Tibial nerve (tissue), 4 donors: ENCODE measurements around the gene ZNF490. TPM values are rescaled to one million over a fixed set of nuclear protein-coding genes. Genes with fewer than 3 reads are reported as not detected.
"Not testable (repeated sequence)": the region's sequence is repeated elsewhere in the genome, so short reads cannot be mapped to it uniquely, and the experiment has no call there.

Experiments
- DNase-seq, 2 donors: peaks; one replicate each; pipeline ENCODE4 v3.0.0-alpha.2; 2019; ENCODE audit warnings: low spot score in 2 of 2
- H3K27ac ChIP-seq, 4 donors: fragments of 200-600 bp; sonication (generic) in 3 of 4; one replicate each; pipeline ENCODE4 v1.5.1; 2017 to 2019; ENCODE audit warnings: mild to moderate bottlenecking in 1 of 4
- H3K27me3 ChIP-seq, 2 donors: fragments of 200-600 bp; sonication (generic) in 1 of 2; one replicate each; pipeline versions ENCODE4 v1.5.1 to v1.6.0; 2017 to 2019
- H3K36me3 ChIP-seq, 3 donors: fragments of 200-600 bp; sonication (generic); one replicate each; pipeline ENCODE4 v1.5.1; 2018 to 2019
- H3K4me1 ChIP-seq, 4 donors: fragments of 200-600 bp; sonication (generic) in 3 of 4; one replicate each; pipeline ENCODE4 v1.5.1; 2017 to 2019
- H3K4me3 ChIP-seq, 4 donors: fragments of 200-600 bp; sonication (generic) in 3 of 4; one replicate each; pipeline ENCODE4 v1.5.1; 2017 to 2019; ENCODE audit warnings: mild to moderate bottlenecking in 1 of 4, moderate library complexity in 1 of 4
- H3K9me3 ChIP-seq, 4 donors: fragments of 200-600 bp; sonication (generic) in 3 of 4; one replicate each; pipeline ENCODE4 v1.5.1; 2017 to 2019
- CTCF ChIP-seq, 5 experiments: fragments of 200-600 bp in 3 of 5; fragments of 450-650 bp in 2 of 5; sonication (generic) in 3 of 5; IDR thresholded peaks; one replicate each; pipeline ENCODE4 v1.5.1; 2016 to 2019; ENCODE audit warnings: antibody characterized with exemption in 5 of 5, mild to moderate bottlenecking in 3 of 5, moderate library complexity in 2 of 5
- EP300 ChIP-seq, 2 donors: sonication (generic); formaldehyde crosslinking; IDR thresholded peaks; one replicate each; pipeline ENCODE4 v1.6.1; 2017; ENCODE audit warnings: antibody characterized with exemption in 2 of 2, mild to moderate bottlenecking in 1 of 2
- POLR2A ChIP-seq, 2 donors: fragments of 450-650 bp; IDR thresholded peaks; one replicate each; pipeline ENCODE4 v1.6.1; 2017; ENCODE audit warnings: antibody characterized with exemption in 2 of 2, mild to moderate bottlenecking in 2 of 2, moderate library complexity in 2 of 2
- whole genome bisulfite sequencing, 2 donors: methylation state at CpG; one replicate each; pipeline ENCODE4 v1.1.5; 2018; 5-methylcytosine and 5-hydroxymethylcytosine counted together
- total RNA-seq, 4 donors: library from RNA; depleted of rRNA; stranded (reverse); fragments of >200 nt; gene quantifications; one replicate each; pipeline ENCODE4 v1.1.0, GENCODE V29; 2016

Gene ZNF490
- total RNA-seq, 4 donors from 2014 or later: 3.1 to 6.7 (median 4.8) TPM

- no peak for DNase-seq
- Histone ChIP-seq H3K27me3 (no peaks in the 10 kb centered on the region), H3K36me3 (peaks cover 0 to 73% (median 25%) of the 10 kb centered on the region in 3 donors), H3K27ac (no peak overlapping the region), H3K9me3 (peaks cover 0 to 53% (median 13%) of the 10 kb centered on the region in 4 donors), H3K4me3 (no peak overlapping the region), H3K4me1 (no peaks in the 10 kb centered on the region)
- TF ChIP-seq POLR2A (IDR thresholded peaks at IDR 0.05) (no peak), EP300 (IDR thresholded peaks at IDR 0.05) (no peak), CTCF (IDR thresholded peaks at IDR 0.05) (no peak)
- WGBS, 2 donors: 93 to 97% methylated on average over 9 of the region's 9 CpGs
Observed at GRCh38 chr19:12581100-12581499, 29.5 kb downstream of the ZNF490 start.

GRCh38 chr19:12580180-12580694, 30.4 kb downstream of the ZNF490 start:
- WGBS, 2 donors: 94 to 97% methylated on average over 11 of the region's 11 CpGs
- TF ChIP-seq EP300 (IDR thresholded peaks at IDR 0.05) (no peak), POLR2A (IDR thresholded peaks at IDR 0.05) (no peak), CTCF (IDR thresholded peaks at IDR 0.05) (no peak)
- Histone ChIP-seq H3K27ac (no peak overlapping the region), H3K36me3 (peaks cover 0 to 80% (median 25%) of the 10 kb centered on the region in 3 donors), H3K4me3 (no peak overlapping the region), H3K4me1 (no peaks in the 10 kb centered on the region), H3K27me3 (no peaks in the 10 kb centered on the region), H3K9me3 (peaks cover 0 to 57% (median 13%) of the 10 kb centered on the region in 4 donors)
- no peak for DNase-seq

GRCh38 chr19:12578641-12579040, 32.0 kb downstream of the ZNF490 start:
- Histone ChIP-seq H3K4me1 (no peaks in the 10 kb centered on the region), H3K27ac (no peak overlapping the region), H3K36me3 (peaks cover 0 to 81% (median 25%) of the 10 kb centered on the region in 3 donors), H3K4me3 (no peak overlapping the region), H3K9me3 (peaks cover 0 to 59% (median 13%) of the 10 kb centered on the region in 4 donors), H3K27me3 (no peaks in the 10 kb centered on the region)
- no peak for DNase-seq
- WGBS, 2 donors: 90 to 96% methylated on average over 10 of the region's 10 CpGs
- TF ChIP-seq CTCF (IDR thresholded peaks at IDR 0.05) (no peak), EP300 (IDR thresholded peaks at IDR 0.05) (no peak), POLR2A (IDR thresholded peaks at IDR 0.05) (no peak)

GRCh38 chr19:12574036-12574435, 36.6 kb downstream of the ZNF490 start:
- Histone ChIP-seq H3K4me1 (no peaks in the 10 kb centered on the region), H3K27ac (no peak overlapping the region), H3K36me3 (peaks cover 0 to 36% (median 0%) of the 10 kb centered on the region in 3 donors), H3K27me3 (no peaks in the 10 kb centered on the region), H3K9me3 (peaks cover 0 to 26% (median 0%) of the 10 kb centered on the region in 4 donors), H3K4me3 (no peak overlapping the region)
- TF ChIP-seq EP300 (IDR thresholded peaks at IDR 0.05): no peak
- no peak for TF ChIP-seq CTCF (IDR thresholded peaks at IDR 0.05)
- TF ChIP-seq POLR2A (IDR thresholded peaks at IDR 0.05): no peak
- WGBS, 2 donors: 51 to 54% methylated on average over 7 of the region's 7 CpGs
- no peak for DNase-seq

- H3K9me3 ChIP-seq: no peaks in the 10 kb centered on the region
- no peaks in the 10 kb centered on the region for H3K36me3 ChIP-seq
- no peak overlapping the region for H3K4me3 ChIP-seq
- peaks cover 0 to 7% (median 2%) of the 10 kb centered on the region in 4 donors for H3K4me1 ChIP-seq
- WGBS, 2 donors: 78 to 85% methylated on average over 4 of the region's 4 CpGs
- TF ChIP-seq POLR2A (IDR thresholded peaks at IDR 0.05) (no peak), EP300 (IDR thresholded peaks at IDR 0.05) (no peak), CTCF (IDR thresholded peaks at IDR 0.05) (no peak)
- H3K27ac ChIP-seq: no peak overlapping the region
- H3K27me3 ChIP-seq: no peaks in the 10 kb centered on the region
- no peak for DNase-seq
Observed at GRCh38 chr19:12567951-12568350, 42.7 kb downstream of the ZNF490 start.

GRCh38 chr19:12566380-12566779, 44.2 kb downstream of the ZNF490 start:
- not testable (repeated sequence) for H3K27me3 ChIP-seq, H3K36me3 ChIP-seq, H3K4me1 ChIP-seq, H3K4me3 ChIP-seq, H3K27ac ChIP-seq, H3K9me3 ChIP-seq, DNase-seq
- 88 to 98% methylated on average over 5 of the region's 5 CpGs for WGBS, 2 donors
